Measurements from ENCODE around the gene ATP2C1.

Gene ATP2C1

DNA sequence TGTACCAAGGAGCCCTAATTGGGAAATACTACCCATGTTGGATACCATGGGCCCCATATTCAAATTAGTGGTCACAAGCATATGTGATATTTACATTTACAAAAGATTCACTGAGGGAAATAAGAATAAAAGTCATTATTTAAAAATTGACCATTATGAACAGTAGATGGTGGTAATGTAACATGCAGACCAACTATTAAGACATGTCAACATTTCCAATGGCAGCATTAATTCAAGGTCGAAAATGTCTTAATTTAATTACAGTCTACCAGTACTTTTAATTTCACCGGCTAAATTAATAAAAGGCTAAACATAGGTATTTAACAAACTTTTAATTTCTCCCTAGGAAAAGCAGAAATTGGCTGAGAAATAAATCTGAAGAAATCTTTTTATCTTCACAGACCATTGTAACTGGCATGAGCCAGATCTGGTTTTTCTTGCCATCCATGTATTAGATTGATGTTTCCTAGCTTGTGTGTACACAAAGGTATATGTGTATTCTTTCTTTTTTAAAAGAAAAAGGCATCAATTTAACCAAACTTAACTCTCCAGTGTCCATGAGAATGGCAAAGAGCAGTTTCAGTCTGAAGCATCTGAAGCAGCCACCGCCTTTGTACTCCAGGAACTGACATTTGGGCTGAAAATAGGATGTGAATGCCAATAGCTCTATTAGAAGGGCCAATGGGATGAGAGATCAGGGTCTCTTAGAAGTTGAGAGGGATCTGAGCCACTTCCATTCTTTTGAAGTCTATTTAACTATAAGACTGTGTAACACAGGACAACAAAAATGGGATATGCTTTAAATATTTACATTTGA lies 159.4 kb downstream of the ATP2C1 start:
- H3K4me1 Mint-ChIP-seq, result no peaks in the 10 kb centered on the region
- no peak overlapping the region for H3K4me3 Mint-ChIP-seq
- no peak overlapping the region for H3K27ac Mint-ChIP-seq
- H3K36me3 Mint-ChIP-seq (ENCODE audit: low read depth), result no peaks in the 10 kb centered on the region
- peaks cover 1% of the 10 kb centered on the region for H3K9me3 Mint-ChIP-seq
- peaks cover 6% of the 10 kb centered on the region for H3K27me3 Mint-ChIP-seq (ENCODE audit: low read depth, poor library complexity)
- TF ChIP-seq, protein P1, sequence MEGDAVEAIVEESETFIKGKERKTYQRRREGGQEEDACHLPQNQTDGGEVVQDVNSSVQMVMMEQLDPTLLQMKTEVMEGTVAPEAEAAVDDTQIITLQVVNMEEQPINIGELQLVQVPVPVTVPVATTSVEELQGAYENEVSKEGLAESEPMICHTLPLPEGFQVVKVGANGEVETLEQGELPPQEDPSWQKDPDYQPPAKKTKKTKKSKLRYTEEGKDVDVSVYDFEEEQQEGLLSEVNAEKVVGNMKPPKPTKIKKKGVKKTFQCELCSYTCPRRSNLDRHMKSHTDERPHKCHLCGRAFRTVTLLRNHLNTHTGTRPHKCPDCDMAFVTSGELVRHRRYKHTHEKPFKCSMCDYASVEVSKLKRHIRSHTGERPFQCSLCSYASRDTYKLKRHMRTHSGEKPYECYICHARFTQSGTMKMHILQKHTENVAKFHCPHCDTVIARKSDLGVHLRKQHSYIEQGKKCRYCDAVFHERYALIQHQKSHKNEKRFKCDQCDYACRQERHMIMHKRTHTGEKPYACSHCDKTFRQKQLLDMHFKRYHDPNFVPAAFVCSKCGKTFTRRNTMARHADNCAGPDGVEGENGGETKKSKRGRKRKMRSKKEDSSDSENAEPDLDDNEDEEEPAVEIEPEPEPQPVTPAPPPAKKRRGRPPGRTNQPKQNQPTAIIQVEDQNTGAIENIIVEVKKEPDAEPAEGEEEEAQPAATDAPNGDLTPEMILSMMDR (IDR thresholded peaks at IDR 0.05), result no peak
- DNase-seq, result no peak

Data from nephron progenitor cell (in vitro differentiated cells).